Body of pancreas (tissue), 4 donors: ENCODE data around the gene SAPCD2. TPM values are rescaled to one million over a fixed set of nuclear protein-coding genes. Genes with fewer than 3 reads are reported as not detected.
A peak's percentile ranks its signal among the peaks of the same experiment; 100 is the strongest.

Experiments
- ATAC-seq: fragments of 150-250 bp; one replicate; pipeline ENCODE4 v1.9.1; 2016
- DNase-seq, 4 donors: peaks; one replicate each; pipeline ENCODE4 v3.0.0-alpha.2; 2019
- H3K27ac ChIP-seq, 4 donors: fragments of 200-600 bp; sonication (generic); 1 replicate in 3 of 4; 2 replicates in 1 of 4; pipeline versions ENCODE4 v1.5.1 to v1.6.1; 2016 to 2019; ENCODE audit warnings: mild to moderate bottlenecking in 1 of 4, mixed read lengths in 1 of 4, moderate library complexity in 1 of 4
- H3K27me3 ChIP-seq, 2 donors: fragments of 200-600 bp; sonication (generic); one replicate each; pipeline ENCODE4 v1.6.0; 2016; ENCODE audit warnings: mild to moderate bottlenecking in 1 of 2
- H3K36me3 ChIP-seq, 2 donors: fragments of 200-600 bp; sonication (generic); replicated peaks in 1 of 2; 2 replicates each; pipeline ENCODE4 v1.5.1; 2016; ENCODE audit warnings: low read depth in 2 of 2; ENCODE audit not compliant: insufficient read depth in 1 of 2
- H3K4me1 ChIP-seq: fragments of 200-600 bp; sonication (generic); one replicate; pipeline ENCODE4 v1.6.0; 2016
- H3K4me3 ChIP-seq, 2 donors: fragments of 200-600 bp; sonication (generic); 1 replicate in 1 of 2; 2 replicates in 1 of 2; pipeline ENCODE4 v1.5.1; 2016 to 2019
- H3K9me3 ChIP-seq, 3 donors: fragments of 200-600 bp; sonication (generic); 1 replicate in 2 of 3; 2 replicates in 1 of 3; pipeline ENCODE4 v1.5.1; 2016
- POLR2A ChIP-seq, 3 donors: fragments of 450-650 bp; IDR thresholded peaks; one replicate each; pipeline ENCODE4 v1.6.1; 2016; ENCODE audit warnings: antibody characterized with exemption in 3 of 3, mild to moderate bottlenecking in 2 of 3
- WGBS, 2 donors: methylation state at CpG; one replicate each; pipeline ENCODE4 v1.1.5; 2017; 5-methylcytosine and 5-hydroxymethylcytosine counted together
- intact Hi-C: fragments of 100-400 bp; cut with DNase I; formaldehyde crosslinking; loops from one replicate; pipeline ENCODE4 v1.15.1; 2023
- total RNA-seq, 2 donors: library from RNA; depleted of rRNA; stranded (reverse); fragments of >200 nt; gene quantifications; one replicate each; pipeline ENCODE4 v1.1.0, GENCODE V29; 2016
- TF ChIP-seq, protein P1 (sequence below), 7 experiments: fragments of 450-650 bp in 4 of 7; fragments of 200-600 bp in 3 of 7; sonication (generic) in 3 of 7; IDR thresholded peaks; one replicate each; pipeline ENCODE4 v1.5.1; 2016 to 2019; ENCODE audit warnings: antibody characterized with exemption in 7 of 7

The SAPCD2 gene
- total RNA-seq, 2 donors from 2014 or later, result 0.66 to 0.78 TPM

DNA sequence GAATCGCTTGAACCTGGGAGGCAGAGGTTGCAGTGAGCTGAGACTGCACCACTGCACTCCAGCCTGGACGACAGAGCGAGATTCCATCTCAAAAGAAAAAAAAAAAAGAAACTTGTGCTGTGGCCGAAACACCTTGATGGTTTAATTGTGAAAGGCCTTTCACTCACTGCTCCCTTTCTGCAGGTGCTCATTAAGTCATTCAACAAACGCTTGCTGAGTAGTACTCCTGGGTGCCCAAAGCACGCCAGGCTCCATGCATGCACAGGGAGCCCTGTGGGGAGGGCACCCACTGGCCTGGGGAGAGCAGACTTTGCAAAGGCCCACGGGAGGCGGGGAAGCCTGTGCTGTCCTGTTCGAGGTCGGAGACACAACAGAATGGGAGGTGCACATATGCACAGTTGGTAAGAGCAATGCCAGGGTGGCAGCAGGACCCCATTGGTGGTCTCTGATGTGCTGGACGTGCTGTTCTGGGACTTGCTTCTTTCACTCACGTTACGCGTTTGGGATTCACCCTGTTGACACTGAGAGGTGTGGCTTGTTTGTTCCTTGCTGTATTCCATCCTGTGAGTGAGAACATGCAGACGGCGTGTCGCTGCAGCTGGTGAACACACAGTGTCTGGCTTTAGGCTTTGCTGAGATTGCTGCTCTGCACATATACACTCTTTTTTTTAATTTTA, 13.5 kb downstream of the SAPCD2 start:
- intact Hi-C loops, result no loop called here
- H3K27me3 ChIP-seq, result no peaks in the 10 kb centered on the region
- H3K4me1 ChIP-seq, result peaks cover 36% of the 10 kb centered on the region
- no peak overlapping the region for H3K4me3 ChIP-seq
- WGBS, 2 donors, result 85 to 90% methylated on average over 12 to 17 of the region's 17 CpGs
- no peak for ATAC-seq
- TF ChIP-seq POLR2A (IDR thresholded peaks at IDR 0.05), result no peak
- TF ChIP-seq, protein P1, sequence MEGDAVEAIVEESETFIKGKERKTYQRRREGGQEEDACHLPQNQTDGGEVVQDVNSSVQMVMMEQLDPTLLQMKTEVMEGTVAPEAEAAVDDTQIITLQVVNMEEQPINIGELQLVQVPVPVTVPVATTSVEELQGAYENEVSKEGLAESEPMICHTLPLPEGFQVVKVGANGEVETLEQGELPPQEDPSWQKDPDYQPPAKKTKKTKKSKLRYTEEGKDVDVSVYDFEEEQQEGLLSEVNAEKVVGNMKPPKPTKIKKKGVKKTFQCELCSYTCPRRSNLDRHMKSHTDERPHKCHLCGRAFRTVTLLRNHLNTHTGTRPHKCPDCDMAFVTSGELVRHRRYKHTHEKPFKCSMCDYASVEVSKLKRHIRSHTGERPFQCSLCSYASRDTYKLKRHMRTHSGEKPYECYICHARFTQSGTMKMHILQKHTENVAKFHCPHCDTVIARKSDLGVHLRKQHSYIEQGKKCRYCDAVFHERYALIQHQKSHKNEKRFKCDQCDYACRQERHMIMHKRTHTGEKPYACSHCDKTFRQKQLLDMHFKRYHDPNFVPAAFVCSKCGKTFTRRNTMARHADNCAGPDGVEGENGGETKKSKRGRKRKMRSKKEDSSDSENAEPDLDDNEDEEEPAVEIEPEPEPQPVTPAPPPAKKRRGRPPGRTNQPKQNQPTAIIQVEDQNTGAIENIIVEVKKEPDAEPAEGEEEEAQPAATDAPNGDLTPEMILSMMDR (IDR thresholded peaks at IDR 0.05), result no peak
- no peak overlapping the region for H3K27ac ChIP-seq
- no peak for DNase-seq
- H3K36me3 ChIP-seq, result no peaks in the 10 kb centered on the region
- no peaks in the 10 kb centered on the region for H3K9me3 ChIP-seq

DNA sequence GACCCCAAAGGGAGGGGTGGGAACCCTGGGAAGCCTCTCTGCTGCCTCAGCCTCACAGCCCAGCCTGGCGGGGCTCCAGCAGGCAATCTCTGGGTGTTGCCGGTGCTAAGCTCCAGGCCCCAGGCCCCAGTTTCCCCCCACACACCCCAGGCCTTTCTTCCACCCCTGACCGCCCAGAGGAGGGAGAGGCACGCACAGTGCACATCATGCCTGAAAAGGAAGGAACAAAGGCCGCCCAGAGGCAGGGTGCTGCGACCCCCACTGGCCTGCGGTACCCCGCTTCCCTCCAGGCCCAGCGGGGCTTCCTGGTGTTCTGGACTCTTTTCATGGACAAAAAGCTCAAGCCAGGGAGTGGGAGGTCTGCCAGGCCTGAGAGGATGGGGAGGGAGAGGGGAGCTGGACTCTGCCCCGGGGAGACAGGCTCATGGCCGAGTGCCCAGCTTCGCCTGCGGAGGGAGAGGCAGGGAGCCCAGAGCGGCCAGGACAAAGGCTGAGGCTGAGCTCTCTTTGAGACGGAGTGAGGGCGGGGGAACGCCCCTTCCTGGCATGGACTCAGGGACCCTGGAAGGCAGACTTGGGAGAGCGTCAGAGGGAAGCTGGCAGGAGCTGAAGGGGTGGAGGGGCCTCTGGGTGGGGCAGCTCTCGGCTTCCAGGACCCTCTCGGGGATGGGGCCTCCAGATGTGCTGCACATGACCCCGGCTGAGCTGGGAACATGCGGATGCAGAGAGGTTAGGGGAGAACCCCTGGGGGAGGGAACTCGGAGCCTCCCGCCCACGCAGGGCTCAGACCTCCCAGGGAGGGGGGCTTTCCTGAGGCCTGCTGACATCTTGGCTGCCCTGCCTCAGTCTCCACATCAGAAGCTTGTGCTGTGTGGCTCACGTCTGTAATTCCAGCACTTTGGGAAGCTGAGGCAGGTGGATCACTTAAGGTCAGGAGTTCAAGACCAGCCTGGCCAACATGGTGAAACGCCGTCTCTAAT, 14.7 kb downstream of the SAPCD2 start:
- H3K27ac ChIP-seq, result peak overlapping the region; percentile 32 to 81 (median 72)
- peak; percentile 94 to 98 (median 96) for DNase-seq
- no peaks in the 10 kb centered on the region for H3K36me3 ChIP-seq
- peak; percentile 87 for ATAC-seq
- TF ChIP-seq, protein P1 (IDR thresholded peaks at IDR 0.05), result no peak
- no peak for TF ChIP-seq POLR2A (IDR thresholded peaks at IDR 0.05)
- no peak overlapping the region for H3K4me3 ChIP-seq
- intact Hi-C loops, result no loop called here
- peaks cover 36% of the 10 kb centered on the region for H3K4me1 ChIP-seq
- WGBS, 2 donors, result 7 to 18% methylated on average over 18 to 27 of the region's 28 CpGs
- no peaks in the 10 kb centered on the region for H3K27me3 ChIP-seq
- H3K9me3 ChIP-seq, result no peaks in the 10 kb centered on the region

DNA sequence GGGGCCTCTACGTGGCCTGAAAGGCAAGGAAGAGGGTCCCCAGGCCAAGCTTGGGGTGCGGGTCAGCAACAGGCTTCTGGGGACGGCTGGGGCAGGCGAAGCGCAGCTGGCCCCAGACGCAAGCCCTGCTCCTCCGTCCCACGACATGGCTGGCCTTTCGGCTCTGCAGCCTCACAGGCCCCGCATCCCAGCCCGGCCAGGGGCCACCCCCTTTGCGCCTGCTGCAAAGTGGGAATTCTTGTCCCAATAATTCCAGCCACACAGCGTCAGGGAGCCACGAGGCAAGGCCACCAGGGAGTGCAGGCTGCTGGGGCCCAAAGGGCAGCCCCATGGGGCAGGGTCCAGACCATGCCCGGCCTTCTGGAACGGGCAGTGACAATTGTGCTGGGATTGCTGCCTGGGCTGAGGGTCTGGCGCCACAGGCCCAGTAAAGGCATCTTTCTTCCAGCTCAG, 15.4 kb downstream of the SAPCD2 start:
- ATAC-seq (no peak), DNase-seq (no peak)
- intact Hi-C loops, result no loop called here
- peaks cover 36% of the 10 kb centered on the region for H3K4me1 ChIP-seq
- H3K4me3 ChIP-seq, result no peak overlapping the region
- H3K27ac ChIP-seq, result peak overlapping the region; percentile 12 to 81 (median 72)
- H3K36me3 ChIP-seq, result no peaks in the 10 kb centered on the region
- no peak for TF ChIP-seq POLR2A (IDR thresholded peaks at IDR 0.05)
- TF ChIP-seq, protein P1 (IDR thresholded peaks at IDR 0.05), result no peak
- no peaks in the 10 kb centered on the region for H3K9me3 ChIP-seq
- 64 to 84% methylated on average over 6 to 12 of the region's 17 CpGs for WGBS, 2 donors
- no peaks in the 10 kb centered on the region for H3K27me3 ChIP-seq

DNA sequence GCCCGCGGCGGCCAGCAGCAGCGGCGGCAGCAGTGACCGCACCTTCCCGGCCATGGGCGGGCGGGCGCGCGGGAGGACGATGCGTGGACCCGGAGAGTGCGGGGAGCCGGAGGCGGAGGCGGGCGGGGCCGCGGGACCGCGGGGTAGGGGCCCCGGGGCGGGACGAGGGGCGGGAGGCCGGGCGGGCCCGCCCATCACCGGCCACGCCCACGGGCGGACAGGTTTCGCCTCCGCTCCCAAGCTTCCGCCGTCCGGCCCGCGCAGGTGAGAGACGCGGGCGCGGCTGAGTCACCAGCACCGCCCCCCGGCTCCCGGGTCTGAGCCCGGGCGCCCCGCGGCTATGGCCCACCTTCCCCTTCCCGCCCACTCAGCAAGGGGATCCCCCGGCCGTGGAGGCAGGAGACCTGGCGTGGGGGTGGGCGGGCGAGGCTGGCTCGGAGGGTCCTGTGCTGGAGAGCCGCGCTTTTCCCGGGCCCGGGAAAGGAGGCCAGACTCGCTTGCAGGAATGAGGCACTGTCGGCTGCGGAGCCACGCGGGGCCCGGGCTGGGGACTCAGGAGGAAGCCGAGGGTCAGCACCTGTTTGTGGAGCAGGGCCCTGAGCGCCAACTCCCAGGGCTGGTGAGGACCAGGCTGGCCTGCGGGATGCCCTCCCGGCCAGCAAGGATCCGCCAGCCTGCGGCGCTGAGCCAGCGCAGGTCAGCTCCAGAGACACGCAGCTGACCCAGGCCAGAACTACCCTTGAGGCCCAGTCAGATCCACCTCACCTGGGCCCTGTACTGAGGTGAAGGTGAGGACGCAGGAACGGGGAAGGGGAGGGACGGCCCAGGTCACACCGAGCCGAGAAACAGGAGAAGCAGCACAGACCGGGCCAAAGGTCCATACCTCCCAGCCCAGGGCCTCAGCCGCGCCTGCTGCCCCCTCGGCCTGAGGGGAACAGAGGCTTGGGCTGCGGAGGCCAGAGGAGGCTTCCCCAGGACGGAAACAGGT, 16.1 kb downstream of the SAPCD2 start, which contains the start of gene ENTPD2:
Gene ENTPD2 (minus strand): TSS at position 118 of the 988 bp plus-strand sequence. CDS start 64 bp downstream, at position 54.
- no peaks in the 10 kb centered on the region for H3K9me3 ChIP-seq
- H3K27ac ChIP-seq, result peak within 1 kb of the TSS; percentile 68 to 81 (median 72)
- DNase-seq (peak; percentile 80 to 89 (median 86)), ATAC-seq (peak; percentile 78)
- H3K27me3 ChIP-seq, result no peaks in the 10 kb centered on the region
- peak within 1 kb of the TSS in 1 of 2 donors; percentile 1 for H3K4me3 ChIP-seq
- TF ChIP-seq, protein P1 (IDR thresholded peaks at IDR 0.05), result no peak
- peak; percentile 40 to 61 (median 54) for TF ChIP-seq POLR2A (IDR thresholded peaks at IDR 0.05)
- peaks cover 40% of the 10 kb centered on the region for H3K4me1 ChIP-seq
- intact Hi-C loops, result no loop called here
- 15 to 69% methylated on average over 17 to 87 of the region's 90 CpGs for WGBS, 2 donors
- H3K36me3 ChIP-seq, result no peaks in the 10 kb centered on the region
